Measurements from ENCODE around the gene SLC2A1. TPM values are rescaled to one million over a fixed set of nuclear protein-coding genes. Genes with fewer than 3 reads are reported as not detected.
"Not testable (repeated sequence)": the region's sequence is repeated elsewhere in the genome, so short reads cannot be mapped to it uniquely, and the experiment has no call there.

SLC2A1 gene
- total RNA-seq, 1 experiment from 2014 or later, result 327 TPM

GRCh38 chr1:42923367-42924081 lies 35.1 kb downstream of the SLC2A1 start:
- BruUV-seq (replicated peaks), result no TSS peak
- no peaks in the 10 kb centered on the region for H3K9me3 ChIP-seq (ENCODE audit: insufficient read depth, low read depth)
- peaks cover 20% of the 10 kb centered on the region for H3K4me1 ChIP-seq (replicated peaks; ENCODE audit: insufficient read depth)
- no peaks in the 10 kb centered on the region for H3K9me2 ChIP-seq (ENCODE audit: insufficient read depth)
- no peak for TF ChIP-seq CTCF (conservative IDR thresholded peaks at IDR 0.05)
- H3K79me2 ChIP-seq (ENCODE audit: low read depth), result no peaks in the 10 kb centered on the region
- intact Hi-C loops (cut with micrococcal nuclease; ENCODE audit: unreplicated experiment), result loop anchor here (1.0 to 5.0 kb wide), 4 partner anchors 17 to 150 kb away; partner anchors contain the start of gene SLC2A1
- CTCF ChIA-PET, result interaction anchor here (0.6 to 3.7 kb wide), 13 partner anchors 10 to 524 kb away, joined by 3 to 45 read pairs (median 3); partner anchors contain the start of gene ZNF691
- POLR2A ChIA-PET (ENCODE audit: unreplicated experiment), result interaction anchor here (0.7 kb wide), 1 partner anchor 30 kb away, joined by 4 read pairs; no protein-coding TSS in a partner anchor
- H3K36me3 ChIP-seq (ENCODE audit: low read depth), result peaks cover 18% of the 10 kb centered on the region; the same call in 1 of the 2 replicates
- peaks cover 35% of the 10 kb centered on the region for H3F3A ChIP-seq (ENCODE audit: insufficient read depth, low read depth)
- DNase-seq, result no peak
- H3K4me2 ChIP-seq, result peak overlapping the region; percentile 87
- H3K27ac ChIP-seq, result peak overlapping the region; percentile 57; the same call in 1 of the 2 replicates
- peak overlapping the region; percentile 63 for H3K4me3 ChIP-seq
- no peaks in the 10 kb centered on the region for H3K27me3 ChIP-seq (ENCODE audit: insufficient read depth, low read depth)
- peak overlapping the region; percentile 85 for H2AFZ ChIP-seq
- no peaks in the 10 kb centered on the region for H4K20me1 ChIP-seq (ENCODE audit: insufficient read depth)

- TF ChIP-seq CTCF (conservative IDR thresholded peaks at IDR 0.05) (peak; percentile 87), EZH2 (IDR thresholded peaks at IDR 0.05; ENCODE audit: low read depth) (no peak)
Measured at GRCh38 chr1:42922687-42923366, 35.8 kb downstream of the SLC2A1 start.

GRCh38 chr1:42921769-42922168 lies 36.9 kb downstream of the SLC2A1 start:
- no peaks in the 10 kb centered on the region for H4K20me1 ChIP-seq (ENCODE audit: insufficient read depth)
- no TSS peak for BruUV-seq (replicated peaks)
- intact Hi-C loops (cut with micrococcal nuclease; ENCODE audit: unreplicated experiment), result loop anchor here (5.0 kb wide), 1 partner anchor 91 kb away; no protein-coding TSS in a partner anchor
- no peak overlapping the region for H3K27ac ChIP-seq
- no peak overlapping the region for H2AFZ ChIP-seq
- peaks cover 26% of the 10 kb centered on the region for H3F3A ChIP-seq (ENCODE audit: insufficient read depth, low read depth)
- no peak for DNase-seq
- 0 out of 2 replicates have a peak, but pooled peaks cover under 1% of the 10 kb centered on the region for H3K36me3 ChIP-seq (ENCODE audit: low read depth)
- H3K4me3 ChIP-seq, result no peak overlapping the region
- H3K9me2 ChIP-seq (ENCODE audit: insufficient read depth), result no peaks in the 10 kb centered on the region
- no peaks in the 10 kb centered on the region for H3K9me3 ChIP-seq (ENCODE audit: insufficient read depth, low read depth)
- no peaks in the 10 kb centered on the region for H3K27me3 ChIP-seq (ENCODE audit: insufficient read depth, low read depth)
- no peak overlapping the region for H3K4me2 ChIP-seq
- peaks cover 20% of the 10 kb centered on the region for H3K4me1 ChIP-seq (replicated peaks; ENCODE audit: insufficient read depth)
- no peak for TF ChIP-seq EZH2 (IDR thresholded peaks at IDR 0.05; ENCODE audit: low read depth)
- no peak for TF ChIP-seq CTCF (conservative IDR thresholded peaks at IDR 0.05)
- H3K79me2 ChIP-seq (ENCODE audit: low read depth), result no peaks in the 10 kb centered on the region
- CTCF ChIA-PET, result interaction anchor here (0.6 to 3.7 kb wide), 3 partner anchors 75 to 437 kb away, joined by 3 to 45 read pairs (median 3); partner anchors contain the start of gene CDC20
- POLR2A ChIA-PET (ENCODE audit: unreplicated experiment), result interaction anchor here (0.5 kb wide), 1 partner anchor 45 kb away, joined by 6 read pairs; no protein-coding TSS in a partner anchor

More at GRCh38 chr1:42922687-42923366, 35.8 kb downstream of the SLC2A1 start:
- intact Hi-C loops (cut with micrococcal nuclease; ENCODE audit: unreplicated experiment), result loop anchor here (1.0 to 5.0 kb wide), 2 partner anchors 89 to 150 kb away; no protein-coding TSS in a partner anchor
- POLR2A ChIA-PET (ENCODE audit: unreplicated experiment), result interaction anchor here (0.7 kb wide), 1 partner anchor 31 kb away, joined by 4 read pairs; no protein-coding TSS in a partner anchor
- Histone ChIP-seq H3K9me2 (ENCODE audit: insufficient read depth) (no peaks in the 10 kb centered on the region), H3K79me2 (ENCODE audit: low read depth) (no peaks in the 10 kb centered on the region), H3F3A (ENCODE audit: insufficient read depth, low read depth) (peaks cover 33% of the 10 kb centered on the region), H3K4me2 (peak overlapping the region; percentile 87; the same call in 1 of the 2 replicates), H4K20me1 (ENCODE audit: insufficient read depth) (no peaks in the 10 kb centered on the region), H3K9me3 (ENCODE audit: insufficient read depth, low read depth) (no peaks in the 10 kb centered on the region), H3K27me3 (ENCODE audit: insufficient read depth, low read depth) (no peaks in the 10 kb centered on the region), H3K27ac (0 out of 2 replicates have a peak overlapping the region, but pooled peaks have one; percentile 7), H3K36me3 (ENCODE audit: low read depth) (peaks cover 11% of the 10 kb centered on the region; the same call in 1 of the 2 replicates), H3K4me1 (replicated peaks; ENCODE audit: insufficient read depth) (peaks cover 20% of the 10 kb centered on the region), H2AFZ (no peak overlapping the region), H3K4me3 (no peak overlapping the region)
- TSS peak; percentile 24 for BruUV-seq (replicated peaks)
- DNase-seq, result peak; percentile 65 to 80
- CTCF ChIA-PET, result interaction anchor here (0.6 to 3.7 kb wide), 13 partner anchors 10 to 524 kb away, joined by 3 to 45 read pairs (median 3); partner anchors contain the start of gene ZNF691

GRCh38 chr1:42919651-42920050 lies 39.0 kb downstream of the SLC2A1 start:
- peaks cover 12% of the 10 kb centered on the region for H3K4me1 ChIP-seq (replicated peaks; ENCODE audit: insufficient read depth)
- H2AFZ ChIP-seq; H3K9me2 ChIP-seq (ENCODE audit: insufficient read depth); H3K27ac ChIP-seq; BruUV-seq (replicated peaks); H3F3A ChIP-seq (ENCODE audit: insufficient read depth, low read depth); POLR2A ChIA-PET (ENCODE audit: unreplicated experiment); DNase-seq; H3K27me3 ChIP-seq (ENCODE audit: insufficient read depth, low read depth); H4K20me1 ChIP-seq (ENCODE audit: insufficient read depth); H3K36me3 ChIP-seq (ENCODE audit: low read depth); H3K79me2 ChIP-seq (ENCODE audit: low read depth); H3K4me3 ChIP-seq; H3K4me2 ChIP-seq; CTCF ChIA-PET; H3K9me3 ChIP-seq (ENCODE audit: insufficient read depth, low read depth): not testable (repeated sequence)
- intact Hi-C loops (cut with micrococcal nuclease; ENCODE audit: unreplicated experiment), result loop anchor here (5.0 kb wide), 1 partner anchor 93 kb away; no protein-coding TSS in a partner anchor

Data from PC-9 (cell line).